Measurements from ENCODE around the gene DLX4.

DNA sequence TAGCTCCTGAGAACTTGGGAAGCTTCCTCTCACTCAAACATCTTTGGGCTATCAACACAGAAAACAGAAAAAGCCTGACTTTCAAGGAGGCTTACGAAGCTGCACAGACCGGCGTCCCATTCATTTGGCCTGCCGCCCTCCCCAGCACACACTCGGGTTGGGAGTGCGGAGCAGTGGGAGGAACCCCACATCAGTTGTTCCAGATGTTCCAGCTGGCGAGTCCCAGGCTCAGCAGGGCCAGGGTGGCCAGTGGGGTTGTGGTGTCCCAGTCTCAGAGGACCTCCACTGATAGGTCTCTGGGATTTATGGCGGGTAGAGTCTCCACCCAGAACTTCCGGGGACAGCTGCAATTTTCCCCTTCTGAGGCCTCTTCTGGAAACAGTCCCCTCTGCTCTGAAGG is 43.1 kb upstream of the DLX4 start:
- TF ChIP-seq, protein P1, sequence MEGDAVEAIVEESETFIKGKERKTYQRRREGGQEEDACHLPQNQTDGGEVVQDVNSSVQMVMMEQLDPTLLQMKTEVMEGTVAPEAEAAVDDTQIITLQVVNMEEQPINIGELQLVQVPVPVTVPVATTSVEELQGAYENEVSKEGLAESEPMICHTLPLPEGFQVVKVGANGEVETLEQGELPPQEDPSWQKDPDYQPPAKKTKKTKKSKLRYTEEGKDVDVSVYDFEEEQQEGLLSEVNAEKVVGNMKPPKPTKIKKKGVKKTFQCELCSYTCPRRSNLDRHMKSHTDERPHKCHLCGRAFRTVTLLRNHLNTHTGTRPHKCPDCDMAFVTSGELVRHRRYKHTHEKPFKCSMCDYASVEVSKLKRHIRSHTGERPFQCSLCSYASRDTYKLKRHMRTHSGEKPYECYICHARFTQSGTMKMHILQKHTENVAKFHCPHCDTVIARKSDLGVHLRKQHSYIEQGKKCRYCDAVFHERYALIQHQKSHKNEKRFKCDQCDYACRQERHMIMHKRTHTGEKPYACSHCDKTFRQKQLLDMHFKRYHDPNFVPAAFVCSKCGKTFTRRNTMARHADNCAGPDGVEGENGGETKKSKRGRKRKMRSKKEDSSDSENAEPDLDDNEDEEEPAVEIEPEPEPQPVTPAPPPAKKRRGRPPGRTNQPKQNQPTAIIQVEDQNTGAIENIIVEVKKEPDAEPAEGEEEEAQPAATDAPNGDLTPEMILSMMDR (conservative IDR thresholded peaks at IDR 0.05; ENCODE audit: low read depth, low read length): no peak
- TF ChIP-seq RAD21 (IDR thresholded peaks at IDR 0.05; ENCODE audit: low read length): no peak
- TF ChIP-seq MAFK (IDR thresholded peaks at IDR 0.05; ENCODE audit: low read depth, low read length): no peak
- TF ChIP-seq, protein P2, sequence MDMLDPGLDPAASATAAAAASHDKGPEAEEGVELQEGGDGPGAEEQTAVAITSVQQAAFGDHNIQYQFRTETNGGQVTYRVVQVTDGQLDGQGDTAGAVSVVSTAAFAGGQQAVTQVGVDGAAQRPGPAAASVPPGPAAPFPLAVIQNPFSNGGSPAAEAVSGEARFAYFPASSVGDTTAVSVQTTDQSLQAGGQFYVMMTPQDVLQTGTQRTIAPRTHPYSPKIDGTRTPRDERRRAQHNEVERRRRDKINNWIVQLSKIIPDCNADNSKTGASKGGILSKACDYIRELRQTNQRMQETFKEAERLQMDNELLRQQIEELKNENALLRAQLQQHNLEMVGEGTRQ (IDR thresholded peaks at IDR 0.05; ENCODE audit: low read depth, low read length): no peak
- TF ChIP-seq RFX5 (IDR thresholded peaks at IDR 0.05; ENCODE audit: low read depth, low read length): no peak
- TF ChIP-seq POLR2A (IDR thresholded peaks at IDR 0.05; ENCODE audit: low read depth, low read length): no peak
- TF ChIP-seq RCOR1 (IDR thresholded peaks at IDR 0.05; ENCODE audit: insufficient replicate concordance, low read length): no peak

All from IMR-90 (cell line).